ENCODE data around the gene LAPTM5.

GRCh38 chr1:30758121-30758688 lies 631 bp upstream of the LAPTM5 start:
- TF ChIP-seq, protein P1, sequence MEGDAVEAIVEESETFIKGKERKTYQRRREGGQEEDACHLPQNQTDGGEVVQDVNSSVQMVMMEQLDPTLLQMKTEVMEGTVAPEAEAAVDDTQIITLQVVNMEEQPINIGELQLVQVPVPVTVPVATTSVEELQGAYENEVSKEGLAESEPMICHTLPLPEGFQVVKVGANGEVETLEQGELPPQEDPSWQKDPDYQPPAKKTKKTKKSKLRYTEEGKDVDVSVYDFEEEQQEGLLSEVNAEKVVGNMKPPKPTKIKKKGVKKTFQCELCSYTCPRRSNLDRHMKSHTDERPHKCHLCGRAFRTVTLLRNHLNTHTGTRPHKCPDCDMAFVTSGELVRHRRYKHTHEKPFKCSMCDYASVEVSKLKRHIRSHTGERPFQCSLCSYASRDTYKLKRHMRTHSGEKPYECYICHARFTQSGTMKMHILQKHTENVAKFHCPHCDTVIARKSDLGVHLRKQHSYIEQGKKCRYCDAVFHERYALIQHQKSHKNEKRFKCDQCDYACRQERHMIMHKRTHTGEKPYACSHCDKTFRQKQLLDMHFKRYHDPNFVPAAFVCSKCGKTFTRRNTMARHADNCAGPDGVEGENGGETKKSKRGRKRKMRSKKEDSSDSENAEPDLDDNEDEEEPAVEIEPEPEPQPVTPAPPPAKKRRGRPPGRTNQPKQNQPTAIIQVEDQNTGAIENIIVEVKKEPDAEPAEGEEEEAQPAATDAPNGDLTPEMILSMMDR (IDR thresholded peaks at IDR 0.05) = no peak
- no peak for TF ChIP-seq EZH2 (IDR thresholded peaks at IDR 0.05)

All from neural progenitor cell (in vitro differentiated cells).